ENCODE data around the gene SDS.
A peak's percentile ranks its signal among the peaks of the same experiment; 100 is the strongest.
"Not testable (repeated sequence)": the region's sequence is repeated elsewhere in the genome, so short reads cannot be mapped to it uniquely, and the experiment has no call there.

SDS gene

DNA sequence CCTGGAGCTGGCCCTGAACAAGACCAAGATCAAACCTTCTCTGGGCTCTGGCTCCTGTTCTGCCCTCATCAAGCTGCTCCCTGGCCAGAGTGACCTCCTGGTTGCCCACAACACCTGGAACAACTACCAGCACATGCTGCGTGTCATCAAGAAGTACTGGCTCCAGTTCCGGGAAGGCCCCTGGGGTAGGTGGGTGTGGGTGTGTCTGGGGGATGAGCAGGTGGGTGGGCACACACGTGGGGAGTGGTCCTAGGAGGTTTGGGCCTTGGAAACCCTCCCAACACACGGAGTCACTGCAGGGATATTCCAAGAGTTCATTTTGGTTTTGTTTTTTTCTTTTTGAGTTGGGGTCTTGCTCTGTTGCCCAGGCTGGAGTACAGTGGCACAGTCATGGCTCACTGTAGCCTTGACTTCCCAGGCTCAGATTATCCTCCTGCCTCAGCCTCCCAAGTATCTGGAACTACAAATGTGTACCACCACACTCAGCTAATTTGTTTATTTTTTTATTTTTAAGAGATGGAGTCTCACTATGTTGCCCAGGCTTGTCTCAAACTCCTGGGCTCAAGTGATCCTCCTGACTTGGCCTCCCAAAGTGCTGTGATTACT is 28.8 kb downstream of the SDS start:
- no peak for DNase-seq (ENCODE audit: low spot score)

DNA sequence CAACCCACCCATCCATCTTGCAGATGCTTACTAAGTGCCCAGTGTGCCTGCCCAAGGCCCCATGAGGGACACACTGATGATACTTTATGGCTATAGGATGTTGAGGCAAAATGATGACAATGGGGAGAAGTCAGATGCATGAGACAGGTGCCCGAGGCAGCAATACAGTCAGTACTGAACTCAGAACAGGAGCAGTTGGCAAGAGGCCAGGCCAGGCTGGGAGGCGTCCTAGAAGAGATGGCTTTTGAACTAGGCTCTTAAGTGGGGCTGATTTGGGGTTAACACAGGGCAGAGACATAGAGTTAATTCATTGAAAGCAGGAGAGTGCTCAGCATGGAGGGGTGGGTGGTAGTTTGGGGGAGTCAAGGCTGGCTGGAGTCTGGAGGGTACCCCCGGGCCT is 29.7 kb downstream of the SDS start:
- DNase-seq (ENCODE audit: low spot score) = no peak

DNA sequence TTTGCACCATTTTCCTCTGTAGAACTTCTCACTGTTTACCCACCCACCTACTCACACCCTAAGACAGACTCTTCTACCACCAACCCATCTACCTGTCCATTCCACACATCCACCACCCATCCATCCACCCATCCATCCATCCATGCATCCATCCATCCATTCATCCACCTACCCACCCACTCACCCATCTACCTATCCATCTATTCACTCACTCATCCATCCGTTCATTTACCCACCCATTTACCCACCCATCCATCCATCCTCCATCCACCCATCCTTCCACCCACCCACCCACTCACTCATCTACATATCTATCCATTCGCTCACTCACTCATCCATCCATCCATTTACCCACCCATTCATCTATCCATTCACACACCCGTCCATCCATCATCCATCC is 30.2 kb downstream of the SDS start:
- no peak for DNase-seq (ENCODE audit: low spot score)

DNA sequence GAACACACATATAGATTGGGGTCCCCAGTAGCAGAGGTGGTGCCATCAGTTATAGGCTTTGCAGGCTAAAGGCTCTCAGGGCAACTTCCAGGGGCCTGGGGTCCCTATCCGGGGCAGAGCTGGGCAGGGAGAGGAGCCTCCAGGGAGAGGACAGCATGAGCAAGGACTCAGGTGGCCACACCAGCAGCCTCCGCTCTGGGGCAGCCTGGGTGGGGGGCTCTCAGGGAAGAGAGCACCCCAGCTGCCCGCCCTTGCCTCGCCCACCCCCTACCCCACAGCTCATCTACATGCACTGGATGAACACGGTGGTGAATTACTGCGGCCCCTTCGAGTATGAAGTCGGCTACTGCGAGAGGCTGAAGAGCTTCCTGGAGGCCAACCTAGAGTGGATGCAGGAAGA is 31.3 kb downstream of the SDS start:
- no peak for DNase-seq (ENCODE audit: low spot score)

DNA sequence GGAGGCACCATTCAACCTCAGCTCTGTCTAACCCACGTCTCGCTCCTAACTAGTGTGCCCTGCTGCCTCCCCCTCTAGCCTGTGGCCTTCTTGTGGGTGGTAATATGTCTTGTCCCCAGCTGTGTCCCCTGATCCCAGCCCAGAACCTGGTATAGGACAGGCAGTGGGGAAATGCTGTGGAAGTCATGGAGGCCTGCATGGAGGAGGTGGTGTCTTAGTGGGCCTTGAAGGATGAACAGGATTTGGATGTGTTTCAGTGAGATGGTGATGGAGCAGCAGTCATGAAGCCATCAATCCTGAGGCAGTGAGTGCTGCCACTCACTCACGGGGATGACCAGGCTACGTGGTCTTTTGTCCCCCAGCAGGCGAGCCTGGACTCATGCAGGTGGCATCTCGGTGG is 31.9 kb downstream of the SDS start:
- no peak for DNase-seq (ENCODE audit: low spot score)

DNA sequence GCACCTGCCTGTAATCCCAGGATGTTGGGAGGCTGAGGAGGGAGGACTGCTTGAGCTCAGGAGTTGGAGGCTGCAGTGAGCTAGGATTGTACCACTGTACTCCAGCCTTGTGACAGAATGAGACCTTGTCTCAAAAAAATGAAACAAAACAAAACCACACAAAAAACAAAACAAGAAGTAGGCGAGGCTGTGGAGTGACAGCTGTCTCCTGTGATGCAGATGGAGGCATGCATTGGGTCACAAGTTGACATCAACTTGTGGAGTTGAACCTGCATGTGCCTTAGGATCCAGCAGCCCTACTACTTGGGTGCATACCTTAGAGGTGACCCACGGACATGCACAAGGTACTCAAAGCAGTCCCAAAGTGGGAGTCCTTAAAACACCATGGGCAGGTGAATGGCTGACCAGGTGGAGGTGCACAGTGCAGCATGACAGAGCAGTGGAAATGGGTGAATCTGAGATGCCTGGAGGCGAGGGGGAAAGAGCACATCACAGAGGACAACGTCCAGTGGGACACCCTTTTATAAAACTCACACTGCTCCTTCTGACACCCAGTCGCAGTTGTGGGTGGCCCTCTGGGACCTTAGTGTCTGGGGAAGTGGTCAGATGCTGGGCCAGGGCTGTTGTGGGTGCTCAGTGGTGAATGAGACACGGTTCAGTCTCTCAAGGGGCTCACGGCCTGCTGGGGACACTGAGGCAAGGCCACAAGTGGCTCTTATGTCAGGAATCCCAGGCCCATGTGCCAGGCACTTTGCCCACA is 32.6 kb downstream of the SDS start:
- no peak for DNase-seq (ENCODE audit: low spot score)

DNA sequence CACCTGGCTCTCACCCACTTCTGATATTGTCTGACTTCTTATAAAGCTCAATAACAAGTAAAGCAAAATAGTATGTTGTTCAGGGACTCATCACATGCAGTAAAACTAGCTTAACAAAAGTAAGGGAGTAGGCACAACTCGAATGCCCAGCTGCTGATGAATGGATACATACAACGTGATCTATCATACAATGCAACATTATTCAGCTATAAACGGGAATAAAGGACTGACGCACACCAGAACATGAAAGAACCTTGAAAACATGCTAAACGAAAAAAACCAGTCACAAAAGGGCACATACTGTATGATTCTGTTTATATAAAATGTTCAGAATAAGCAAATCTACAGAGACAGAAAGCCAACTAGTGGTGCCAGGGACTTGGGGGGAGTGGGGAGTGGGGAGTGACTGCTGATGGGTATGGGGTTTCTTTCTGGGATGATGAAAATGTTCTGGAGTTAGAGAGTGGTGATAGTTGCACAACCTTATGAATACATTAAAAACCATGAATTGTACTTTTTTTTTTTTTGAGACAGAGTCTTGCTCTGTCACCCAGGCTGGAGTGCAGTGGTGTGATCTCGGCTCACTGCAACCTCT is 34.2 kb downstream of the SDS start:
- DNase-seq (ENCODE audit: low spot score) = no peak

DNA sequence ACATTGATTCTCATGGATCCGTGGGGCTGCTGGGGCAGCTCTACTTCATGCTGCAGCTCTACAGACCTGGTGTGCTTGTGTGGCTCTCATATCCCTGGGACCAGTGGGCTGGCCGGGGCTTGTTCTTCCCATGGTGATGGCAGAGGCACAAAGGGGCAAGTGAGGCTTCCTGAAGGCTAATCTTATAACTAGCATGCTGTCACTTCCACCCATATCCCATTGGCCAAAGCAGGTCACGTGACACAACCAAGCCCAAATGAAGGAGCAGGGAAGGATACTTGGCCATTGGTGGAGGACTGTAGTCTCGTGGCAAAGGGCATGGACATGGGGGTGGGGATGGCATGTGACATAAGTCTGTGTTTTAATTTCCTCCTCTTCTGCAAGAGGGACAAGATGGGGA is 35.4 kb downstream of the SDS start:
- no peak for DNase-seq (ENCODE audit: low spot score)

DNA sequence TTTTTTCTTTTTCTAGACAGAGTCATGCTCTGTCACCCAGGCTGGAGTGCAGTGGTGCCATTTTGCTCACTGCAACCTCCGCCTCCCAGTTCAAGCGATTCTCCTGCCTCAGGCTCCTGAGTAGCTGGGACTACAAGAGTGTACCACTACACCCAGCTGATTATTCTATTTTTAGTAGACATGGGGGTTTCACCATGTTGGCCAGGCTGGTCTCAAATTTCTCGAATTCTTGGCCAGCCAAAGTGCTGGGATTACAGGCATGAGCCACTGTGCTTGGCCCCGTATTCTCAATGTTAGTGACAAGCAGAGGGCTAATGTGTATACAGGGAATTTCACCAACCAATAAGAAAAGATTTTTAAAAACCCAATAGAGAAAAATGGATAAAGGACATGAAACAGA is 36.9 kb downstream of the SDS start:
- no peak for DNase-seq (ENCODE audit: low spot score)

DNA sequence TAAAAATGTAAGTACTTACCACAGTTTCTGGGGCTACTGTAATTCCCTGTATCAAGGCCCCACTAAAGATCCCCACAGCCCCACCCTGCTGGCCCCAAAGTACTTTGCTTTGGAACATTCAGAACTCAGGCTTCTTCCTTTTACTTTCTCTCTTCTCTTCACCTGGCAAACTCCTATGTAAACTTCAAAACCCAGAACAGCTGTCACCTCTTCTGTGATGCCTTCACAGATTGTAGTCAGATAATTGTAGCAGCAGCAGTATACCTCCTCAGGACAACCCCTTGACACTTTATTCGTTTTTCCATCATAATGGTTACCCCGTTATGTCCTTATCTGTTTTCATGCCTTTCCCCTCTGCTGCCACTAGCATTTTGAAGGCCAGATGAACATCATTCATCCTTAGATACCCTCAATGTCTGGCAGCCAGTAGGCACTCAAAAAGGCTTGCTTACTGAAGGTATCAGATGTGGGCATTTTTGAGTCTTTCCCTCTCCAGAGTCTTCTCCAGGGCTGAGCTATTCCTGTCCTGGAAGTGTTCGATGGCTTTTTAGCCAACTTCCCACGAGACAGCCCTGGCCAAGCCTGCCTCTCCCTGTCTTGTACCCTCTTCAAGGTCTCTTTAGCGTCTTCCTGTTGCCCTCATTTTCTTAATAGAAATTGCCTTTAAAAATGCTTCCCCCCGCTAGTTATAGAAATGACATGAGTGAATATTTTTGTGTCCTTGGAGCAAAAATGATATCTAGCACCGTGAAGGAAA is 37.9 kb downstream of the SDS start:
- no peak for DNase-seq (ENCODE audit: low spot score)

DNA sequence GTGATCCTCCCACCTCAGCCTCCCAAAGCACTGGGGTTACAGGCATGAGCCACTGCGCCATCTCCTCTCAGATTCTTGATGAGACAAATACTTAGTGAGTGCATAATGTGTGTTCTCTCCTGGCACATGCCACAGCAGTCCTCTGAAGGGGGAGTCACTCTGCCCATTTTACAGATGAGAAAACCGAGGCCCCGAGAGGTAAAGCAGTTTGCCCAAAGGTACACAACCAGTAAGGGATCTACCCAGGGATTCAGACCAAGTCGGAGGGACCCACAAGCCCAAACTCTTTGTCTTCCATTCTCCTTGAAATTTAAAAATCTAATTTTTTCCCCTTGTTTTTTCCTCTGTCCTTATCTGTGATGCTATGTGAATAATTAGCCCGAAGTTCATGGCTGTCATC is 39.0 kb downstream of the SDS start:
- DNase-seq (ENCODE audit: low spot score) = no peak

DNA sequence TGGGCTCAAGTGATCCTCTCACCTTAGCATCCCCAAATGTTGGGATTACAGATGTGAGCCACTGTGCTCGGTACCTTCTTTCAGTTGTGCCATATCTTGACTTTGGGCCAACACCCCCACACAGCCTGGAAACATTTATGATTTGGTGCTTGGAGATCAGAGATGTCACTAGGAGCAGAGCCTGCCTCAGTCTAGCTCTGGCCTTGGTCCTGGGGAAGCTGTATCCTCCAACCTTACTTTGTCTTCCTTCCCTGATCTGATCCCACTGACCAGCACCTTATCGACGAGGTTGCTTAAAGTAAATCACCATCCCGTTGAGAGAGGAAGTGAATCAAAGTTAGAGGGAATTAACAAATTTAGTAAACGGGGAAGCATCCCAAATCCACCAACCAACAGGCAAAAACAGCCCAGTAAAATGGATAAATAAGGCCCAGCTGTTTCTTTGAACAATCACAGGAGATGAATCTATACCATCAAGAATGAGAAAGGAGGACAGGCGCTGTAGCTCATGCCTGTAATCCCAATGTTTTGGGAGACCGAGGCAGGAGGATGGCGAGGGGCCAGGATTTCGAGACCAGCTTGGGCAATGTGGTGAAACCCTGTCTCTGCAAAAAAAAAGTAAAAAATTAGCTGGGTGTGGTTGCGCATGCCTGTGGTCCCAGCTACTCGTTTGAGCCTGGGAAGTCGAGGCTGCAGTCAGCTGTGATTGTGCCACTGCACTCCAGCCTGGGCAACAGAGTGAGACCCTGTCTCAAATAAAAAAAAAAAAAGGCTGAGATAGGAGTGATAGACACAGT is 41.9 kb downstream of the SDS start:
- no peak for DNase-seq (ENCODE audit: low spot score)

DNA sequence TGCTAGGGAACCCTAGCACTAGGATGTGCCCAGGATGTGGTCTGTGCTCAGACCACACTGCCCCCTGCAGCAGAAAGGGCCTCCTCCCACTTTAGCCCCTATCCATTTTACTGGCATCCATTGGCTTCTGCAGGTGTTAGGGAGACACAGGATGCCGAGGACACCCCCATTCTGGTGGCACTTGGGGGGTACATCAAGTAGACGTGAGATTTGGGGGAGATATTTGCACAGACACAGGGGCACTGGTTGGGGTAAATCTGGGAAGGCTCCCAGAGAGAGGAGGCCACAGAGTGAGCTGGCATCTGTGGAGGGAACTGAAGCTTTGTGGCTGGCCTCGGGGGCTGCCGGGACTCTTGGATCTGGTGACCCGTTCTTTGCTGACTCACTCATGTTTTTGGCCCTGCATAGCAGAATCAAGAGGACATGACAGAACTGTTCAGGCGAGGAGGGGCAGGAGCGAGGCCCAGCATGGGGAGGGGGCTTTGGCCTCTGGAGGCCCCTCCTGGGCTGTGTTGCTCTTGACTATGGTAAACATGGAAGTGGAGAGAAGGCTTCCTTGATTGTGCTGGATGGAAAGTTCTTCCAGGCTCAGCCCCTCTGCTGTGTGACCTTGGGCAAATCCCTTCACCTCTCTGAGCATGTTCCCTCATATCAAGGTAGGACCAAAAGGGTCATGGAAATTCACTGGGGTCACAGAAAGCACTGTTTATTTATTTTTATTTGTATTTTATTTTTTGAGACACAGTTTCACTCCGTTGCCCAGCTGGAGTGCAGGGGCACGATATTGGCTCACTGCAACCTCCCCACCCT is 43.5 kb downstream of the SDS start:
- no peak for DNase-seq (ENCODE audit: low spot score)

DNA sequence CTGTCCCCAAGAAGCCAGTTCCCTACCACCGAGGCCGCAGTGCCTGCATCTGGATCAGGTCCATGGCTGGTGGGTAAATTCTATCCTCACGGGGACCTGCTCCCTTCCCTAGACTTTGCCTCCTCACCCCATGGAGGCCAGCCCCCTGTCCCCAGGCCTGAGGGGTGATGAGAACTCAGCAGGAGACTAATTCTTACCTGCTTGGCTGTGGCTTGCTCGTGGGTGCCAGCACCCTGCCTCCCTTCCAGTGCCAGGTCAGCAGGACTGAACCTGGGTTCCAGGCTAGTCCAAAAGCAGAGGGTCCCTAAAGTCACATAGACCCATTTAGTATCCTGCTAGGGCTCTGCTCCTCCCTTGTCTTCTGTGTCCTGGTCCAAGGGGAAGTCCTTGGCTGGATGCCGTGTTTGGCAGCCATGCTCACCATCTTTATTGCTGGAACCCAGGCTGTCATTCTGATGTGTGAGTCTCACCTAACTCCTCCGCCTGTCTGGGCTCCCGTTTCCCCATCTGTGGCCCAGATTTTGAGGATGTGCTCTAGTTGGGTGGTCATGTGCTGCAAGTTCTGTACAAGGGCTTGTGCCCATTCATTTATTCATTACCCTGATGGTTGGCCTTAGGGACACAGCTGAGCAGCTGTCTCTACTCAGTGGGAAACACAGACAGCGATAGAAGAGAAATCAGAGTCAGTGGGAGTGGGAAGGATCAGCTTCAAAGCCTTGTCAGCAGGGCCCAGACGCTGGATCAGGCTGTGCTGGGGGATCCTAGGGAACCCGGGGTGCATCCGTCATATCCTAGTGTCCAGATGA is 44.4 kb downstream of the SDS start:
- no peak for DNase-seq (ENCODE audit: low spot score)

DNA sequence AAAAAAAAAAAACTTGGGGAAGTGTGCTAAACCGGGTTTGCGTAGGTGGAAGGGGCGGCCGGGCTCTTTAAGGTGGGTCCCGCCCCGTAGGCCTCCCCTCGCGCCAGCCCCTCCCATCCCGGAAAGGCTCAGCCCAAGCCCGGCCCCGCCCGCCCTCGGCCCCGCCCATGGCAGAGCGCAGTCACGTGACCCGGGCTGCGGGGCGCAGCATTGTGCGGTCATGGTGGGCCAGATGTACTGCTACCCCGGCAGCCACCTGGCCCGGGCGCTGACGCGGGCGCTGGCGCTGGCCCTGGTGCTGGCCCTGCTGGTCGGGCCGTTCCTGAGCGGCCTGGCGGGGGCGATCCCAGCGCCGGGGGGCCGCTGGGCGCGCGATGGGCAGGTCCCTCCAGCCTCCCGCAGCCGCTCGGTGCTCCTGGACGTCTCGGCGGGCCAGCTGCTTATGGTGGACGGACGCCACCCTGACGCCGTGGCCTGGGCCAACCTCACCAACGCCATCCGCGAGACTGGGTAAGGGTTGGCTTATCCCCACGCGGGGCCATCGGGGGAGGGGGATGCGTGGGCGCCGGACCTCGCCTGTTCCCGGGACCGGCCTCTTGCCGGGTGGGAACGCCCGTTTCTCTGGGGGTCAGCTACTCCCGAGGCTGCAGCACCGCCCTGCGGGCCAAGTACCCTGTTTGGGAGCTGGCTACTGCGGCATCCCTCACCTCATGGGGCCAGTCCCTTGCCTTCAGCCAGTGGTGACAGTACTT is 45.1 kb downstream of the SDS start, which contains the start of gene PLBD2:
Gene PLBD2 (plus strand): TSS at position 207 of the 752 bp plus-strand sequence. CDS start 14 bp downstream, at position 221.
- peak; percentile 93 for DNase-seq (ENCODE audit: low spot score)

DNA sequence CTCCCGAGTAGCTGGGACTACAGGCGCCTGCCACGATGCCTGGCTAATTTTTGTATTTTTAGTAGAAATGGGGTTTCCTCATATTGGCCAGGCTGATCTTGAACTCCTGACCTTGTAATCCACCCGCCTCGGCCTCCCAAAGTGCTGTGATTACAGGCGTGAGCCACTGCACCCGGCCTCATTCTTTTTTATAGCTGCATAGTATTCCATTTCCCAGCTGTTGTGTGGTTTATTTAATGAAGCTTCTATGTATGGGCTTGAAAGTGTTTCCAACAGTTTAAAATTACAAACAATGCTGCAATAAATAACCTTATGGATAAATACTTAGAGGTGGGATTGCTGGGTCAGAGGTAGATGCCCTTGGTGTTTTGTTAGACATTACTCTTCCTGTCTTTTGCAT is 49.5 kb downstream of the SDS start:
- DNase-seq (ENCODE audit: low spot score) = not testable (repeated sequence)

DNA sequence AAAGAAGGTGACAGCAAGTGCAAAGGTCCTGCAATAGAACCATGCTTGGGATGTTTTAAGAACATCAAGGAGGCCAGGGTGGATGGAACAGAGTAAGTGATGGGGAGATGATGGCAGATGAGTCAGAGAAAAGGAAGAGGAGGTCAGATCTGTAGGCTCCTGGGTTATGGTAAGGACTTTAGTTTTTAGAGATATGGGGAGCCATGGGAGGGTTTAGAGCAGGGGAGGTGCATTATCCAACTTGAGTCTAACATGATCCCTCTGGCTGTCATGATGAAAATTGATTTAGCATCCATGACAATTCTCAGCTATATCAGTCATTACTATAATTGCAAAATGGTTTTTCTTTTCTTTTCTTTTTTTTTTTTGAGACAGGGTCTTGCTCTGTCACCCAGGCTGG is 52.6 kb downstream of the SDS start:
- no peak for DNase-seq (ENCODE audit: low spot score)

DNA sequence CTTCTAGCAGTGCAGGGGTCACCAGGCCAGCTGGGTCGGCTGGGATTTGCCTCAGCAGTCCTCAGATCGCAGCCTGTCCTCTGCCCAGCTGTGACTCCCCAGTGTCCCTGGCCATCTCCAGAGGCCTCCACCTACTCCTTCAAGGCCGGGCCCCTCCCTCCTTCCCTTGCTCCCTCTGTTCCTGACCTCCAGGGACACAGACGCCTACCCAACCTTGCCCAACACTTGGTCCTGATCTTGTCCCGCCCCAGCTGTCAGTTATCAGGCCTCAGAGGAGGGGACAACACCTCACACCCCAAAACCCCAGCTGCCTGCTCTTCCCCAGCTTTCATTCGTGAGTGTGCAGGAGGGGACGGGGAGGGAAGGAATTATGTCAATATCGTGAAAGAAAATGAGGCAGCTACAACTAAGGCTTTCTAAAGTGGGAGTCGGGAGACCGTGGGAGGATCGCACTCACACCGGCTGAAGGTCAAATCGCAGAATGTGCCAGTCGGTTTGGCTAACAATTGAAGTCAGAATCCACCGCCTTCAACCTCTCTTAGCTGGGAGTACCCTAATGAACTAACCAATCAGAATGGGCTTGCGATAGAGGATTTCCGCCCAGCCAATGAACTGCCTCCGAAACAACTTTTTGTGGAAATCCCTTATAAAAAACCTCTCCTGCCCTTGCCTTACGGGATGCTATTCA is 54.7 kb downstream of the SDS start:
- no peak for DNase-seq (ENCODE audit: low spot score)

DNA sequence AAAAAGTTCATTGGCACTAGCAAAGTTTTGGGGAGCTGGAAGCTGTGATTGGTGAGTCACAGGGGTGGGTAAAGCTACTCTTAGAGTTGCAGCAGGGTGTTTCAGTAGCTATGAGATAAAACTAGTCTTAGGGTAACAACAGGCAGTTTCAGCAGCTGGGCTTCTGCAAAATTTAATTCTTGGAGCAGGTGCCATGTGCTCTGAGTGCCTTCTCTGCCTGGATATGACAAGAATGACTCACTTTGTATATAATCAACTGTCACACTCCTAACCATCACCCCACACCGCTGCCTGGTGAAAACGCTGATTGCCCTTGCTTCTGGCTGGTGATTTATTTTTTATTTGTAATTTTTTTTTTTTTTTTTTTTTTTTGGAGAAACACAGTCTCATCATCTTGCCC is 55.8 kb downstream of the SDS start:
- no peak for DNase-seq (ENCODE audit: low spot score)
